Activated CD4-positive, alpha-beta T cell treated with anti-CD3 and anti-CD28 coated beads, Interleukin-2, amount 10 ng/mL, durations not matched to agents 7 days and 5 days (primary cell): Measurements from ENCODE around the gene UFD1. TPM values are rescaled to one million over a fixed set of nuclear protein-coding genes. Genes with fewer than 3 reads are reported as not detected.

Experiments used
- total RNA-seq, 2 experiments: library from RNA; stranded (reverse); gene quantifications; one replicate each; pipeline ENCODE4 v1.2.3, GENCODE V29; 2021

UFD1 gene
- total RNA-seq, 2 experiments from 2014 or later, result 93.1 to 114 TPM

Other genes with a start within 250 kb of the UFD1 start
- gene CLTCL1, start 187.5 kb downstream of the UFD1 start, total RNA-seq, result under 1 TPM; 0.62 to 0.69 TPM
- 10 to 100 TPM; 45.0 to 51.2 TPM for gene HIRA, start 47.5 kb downstream of the UFD1 start, total RNA-seq
- gene MRPL40, start 46.6 kb downstream of the UFD1 start, total RNA-seq, result 10 to 100 TPM; 19.7 to 19.9 TPM
- 10 to 100 TPM; 33.3 to 34.0 TPM for gene C22orf39, start 31.5 kb downstream of the UFD1 start, total RNA-seq
- gene CDC45, start 727 bp upstream of the UFD1 start, total RNA-seq, result 10 to 100 TPM; 59.5 to 65.7 TPM
- gene CLDN5, start 45.2 kb upstream of the UFD1 start, total RNA-seq, result under 1 TPM; 0.25 to 0.40 TPM
- gene SEPTIN5, start 235.3 kb upstream of the UFD1 start, total RNA-seq, result not detected
- not detected for gene GP1BB, start 244.3 kb upstream of the UFD1 start, total RNA-seq